K562 (cell line): ENCODE data around the gene ELAVL3. TPM values are rescaled to one million over a fixed set of nuclear protein-coding genes. Genes with fewer than 3 reads are reported as not detected.
A peak's percentile ranks its signal among the peaks of the same experiment; 100 is the strongest.

Experiments
- CBFB ChIP-seq: sonication (generic); formaldehyde crosslinking; IDR thresholded peaks from 2 replicates; pipeline ENCODE4 v1.4.0; 2020; ENCODE audit warnings: mild to moderate bottlenecking, missing genetic modification reagents
- CEBPG ChIP-seq, 3 experiments: fragments of 200-800 bp in 1 of 3; sonication (Bioruptor generic) in 1 of 3; sonication (generic) in 1 of 3; formaldehyde crosslinking in 1 of 3; IDR thresholded peaks in 2 of 3; conservative IDR thresholded peaks in 1 of 3; 2 replicates each; pipeline versions ENCODE4 v1.6.1 to v1.8.0; 2016 to 2022; ENCODE audit warnings: missing compliant biosample characterization in 2 of 3, missing genetic modification characterization in 2 of 3, mild to moderate bottlenecking in 1 of 3, missing genetic modification reagents in 1 of 3
- DACH1 ChIP-seq: fragments of 450-650 bp; IDR thresholded peaks from 2 replicates; pipeline ENCODE4 v1.6.1; 2018; ENCODE audit not compliant: partially characterized antibody
- MTA1 ChIP-seq: fragments of 450-650 bp; IDR thresholded peaks from 2 replicates; pipeline ENCODE4 v1.6.1; 2017; ENCODE audit warnings: borderline replicate concordance
- polyA plus RNA-seq, 8 experiments: library from polyadenylated mRNA; depleted of rRNA in 4 of 8; stranded (reverse) in 5 of 8; unstranded in 3 of 8; fragments of >200 nt; fragmentation: Nextera tagmentation in 2 of 8; fragmentation: Illumina TruSeq in 1 of 8; extraction: Ambion mirVana in 2 of 8; extraction: Trizol in 1 of 8; gene quantifications; 2 replicates each; pipeline versions ENCODE4 v1.2.1 to v1.2.3, GENCODE V29; 2011 to 2014; ENCODE audit warnings: inconsistent platforms in 1 of 8, missing spikeins in 1 of 8
- total RNA-seq, 7 experiments: library from RNA; depleted of rRNA in 6 of 7; stranded (reverse); fragments of >200 nt in 6 of 7; fragmentation: Illumina TruSeq in 2 of 7; extraction: Trizol in 2 of 7; gene quantifications; 2 replicates each; pipeline versions ENCODE4 v1.2.1 to v1.2.3, GENCODE V29; 2011 to 2021; ENCODE audit warnings: low replicate concordance in 1 of 7
- TF ChIP-seq, protein P1 (sequence below): fragments of 450-650 bp; IDR thresholded peaks from one replicate; pipeline ENCODE4 v1.6.1; 2018; ENCODE audit warnings: mild to moderate bottlenecking, moderate library complexity; ENCODE audit not compliant: partially characterized antibody
- TF ChIP-seq, protein P2 (sequence below): fragments of 450-650 bp; IDR thresholded peaks from 2 replicates; pipeline ENCODE4 v1.6.1; 2016

The ELAVL3 gene
- total and polyA plus RNA-seq, 9 of the 15 experiments (the other 6 are each of a cell fraction or from before 2014, with no cell fraction given): not detected

- TF ChIP-seq, protein P1, sequence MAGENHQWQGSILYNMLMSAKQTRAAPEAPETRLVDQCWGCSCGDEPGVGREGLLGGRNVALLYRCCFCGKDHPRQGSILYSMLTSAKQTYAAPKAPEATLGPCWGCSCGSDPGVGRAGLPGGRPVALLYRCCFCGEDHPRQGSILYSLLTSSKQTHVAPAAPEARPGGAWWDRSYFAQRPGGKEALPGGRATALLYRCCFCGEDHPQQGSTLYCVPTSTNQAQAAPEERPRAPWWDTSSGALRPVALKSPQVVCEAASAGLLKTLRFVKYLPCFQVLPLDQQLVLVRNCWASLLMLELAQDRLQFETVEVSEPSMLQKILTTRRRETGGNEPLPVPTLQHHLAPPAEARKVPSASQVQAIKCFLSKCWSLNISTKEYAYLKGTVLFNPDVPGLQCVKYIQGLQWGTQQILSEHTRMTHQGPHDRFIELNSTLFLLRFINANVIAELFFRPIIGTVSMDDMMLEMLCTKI: no peak
- TF ChIP-seq CEBPG (CRISPR knock-in tag; IDR thresholded peaks at IDR 0.05) (peak; percentile 86), CEBPG (tag; conservative IDR thresholded peaks at IDR 0.05 in 1 of 2, IDR thresholded peaks at IDR 0.05 in 1 of 2) (peak; percentile 91 to 98), DACH1 (peak; percentile 12), CBFB (CRISPR knock-in tag) (no peak), MTA1 (no peak)
- TF ChIP-seq, protein P2, sequence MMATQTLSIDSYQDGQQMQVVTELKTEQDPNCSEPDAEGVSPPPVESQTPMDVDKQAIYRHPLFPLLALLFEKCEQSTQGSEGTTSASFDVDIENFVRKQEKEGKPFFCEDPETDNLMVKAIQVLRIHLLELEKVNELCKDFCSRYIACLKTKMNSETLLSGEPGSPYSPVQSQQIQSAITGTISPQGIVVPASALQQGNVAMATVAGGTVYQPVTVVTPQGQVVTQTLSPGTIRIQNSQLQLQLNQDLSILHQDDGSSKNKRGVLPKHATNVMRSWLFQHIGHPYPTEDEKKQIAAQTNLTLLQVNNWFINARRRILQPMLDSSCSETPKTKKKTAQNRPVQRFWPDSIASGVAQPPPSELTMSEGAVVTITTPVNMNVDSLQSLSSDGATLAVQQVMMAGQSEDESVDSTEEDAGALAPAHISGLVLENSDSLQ: peak; percentile 66
These were observed 60.1 kb downstream of the ELAVL3 start (continued) for GRCh38 chr19:11420429-11421370.
